GM18505 (cell line): ENCODE measurements around the gene CPT1A.

ENCODE experiments used
- ATAC-seq: cut with Tn5 transposase; IDR thresholded peaks from one replicate; pipeline ENCODE4 v1.9.1; 2021; ENCODE audit not compliant: unreplicated experiment
- POLR2A ChIP-seq: IDR thresholded peaks from 4 replicates; pipeline ENCODE4 v1.6.1; 2011; ENCODE audit warnings: borderline replicate concordance; ENCODE audit not compliant: insufficient read depth, insufficient read length; ENCODE audit errors: extremely low read depth

The CPT1A gene

GRCh38 chr11:68832476-68833181 lies 9.1 kb downstream of the CPT1A start:
- no peak for TF ChIP-seq POLR2A
- ATAC-seq: no peak

DNA sequence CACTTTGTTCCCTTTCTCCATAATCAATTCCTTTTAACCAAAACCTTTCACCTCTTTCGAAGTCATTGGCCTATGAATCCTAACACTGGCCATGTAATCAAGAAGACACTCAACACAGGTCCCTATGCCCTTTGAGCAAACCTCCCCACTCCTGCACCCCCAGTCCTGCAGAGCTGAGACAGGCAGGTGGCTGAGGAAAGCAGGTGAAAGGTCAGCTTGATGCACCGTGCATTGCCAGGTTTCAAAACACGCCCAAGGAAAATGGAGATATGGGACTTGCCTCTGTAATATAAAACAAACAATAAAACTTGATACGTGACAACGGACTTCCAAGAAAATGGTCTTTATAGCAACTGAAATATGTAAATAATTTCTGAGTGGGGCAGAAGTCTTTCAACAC lies 10.6 kb downstream of the CPT1A start:
- no peak for ATAC-seq
- no peak for TF ChIP-seq POLR2A

DNA sequence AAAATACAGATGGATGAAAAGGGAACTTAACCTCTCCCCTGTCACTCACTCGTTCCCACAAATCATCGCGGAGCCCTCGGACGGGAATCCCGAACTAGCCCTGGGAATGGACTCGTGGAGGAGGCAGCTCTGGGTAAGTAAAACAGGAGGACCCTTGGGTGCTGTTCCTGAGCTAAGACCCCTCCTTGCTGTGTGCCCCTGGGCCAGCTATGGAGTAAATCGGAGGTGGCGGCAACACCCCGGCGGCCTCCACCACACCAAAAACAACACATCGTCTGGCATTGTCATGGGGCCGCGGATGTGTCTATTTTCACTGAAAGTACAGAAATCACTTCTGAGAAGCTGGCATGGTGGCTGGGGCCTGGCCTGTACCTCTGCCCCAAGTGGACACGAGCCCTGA lies 12.1 kb downstream of the CPT1A start:
- no peak for ATAC-seq
- no peak for TF ChIP-seq POLR2A

GRCh38 chr11:68828957-68829356 lies 12.8 kb downstream of the CPT1A start:
- no peak for ATAC-seq
- no peak for TF ChIP-seq POLR2A

DNA sequence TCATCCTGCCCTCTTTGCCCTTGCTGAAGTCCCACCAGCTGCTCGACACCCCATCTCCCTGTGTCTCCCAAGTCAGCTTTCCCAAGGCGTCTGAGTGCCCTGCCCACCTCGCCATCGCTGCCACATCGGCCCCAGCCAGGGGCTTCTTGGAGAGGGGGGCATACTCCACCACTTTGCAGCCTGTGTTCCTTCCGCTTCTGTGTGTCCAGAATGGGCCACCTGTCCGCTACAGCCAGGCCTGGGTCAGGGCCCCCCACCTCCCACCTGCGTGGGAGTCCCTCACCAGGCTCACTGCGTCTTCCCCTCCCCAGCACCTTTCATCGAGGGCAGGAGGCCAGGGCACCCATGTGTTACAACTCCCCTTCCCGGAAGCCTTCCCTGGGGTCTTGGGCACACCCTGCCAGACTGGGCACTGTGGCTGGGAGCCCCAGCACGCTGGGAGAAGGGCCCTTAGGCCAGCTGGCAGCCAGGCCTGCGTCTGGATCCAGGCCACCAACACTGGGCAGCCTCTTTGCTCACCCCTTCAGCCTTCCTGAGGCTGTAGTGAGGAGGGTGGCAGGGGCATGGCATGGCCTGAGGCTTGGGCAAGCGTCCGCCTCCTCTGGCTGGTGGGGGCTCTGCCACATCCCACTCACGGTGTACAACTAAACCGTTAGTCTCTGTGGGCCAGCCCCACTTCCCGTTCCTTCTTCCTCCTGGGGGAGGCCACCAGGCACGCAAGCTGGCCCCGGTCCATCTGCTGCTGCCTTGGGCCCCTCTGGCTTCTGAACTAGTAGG lies 13.4 kb downstream of the CPT1A start:
- ATAC-seq: no peak
- TF ChIP-seq POLR2A: no peak

DNA sequence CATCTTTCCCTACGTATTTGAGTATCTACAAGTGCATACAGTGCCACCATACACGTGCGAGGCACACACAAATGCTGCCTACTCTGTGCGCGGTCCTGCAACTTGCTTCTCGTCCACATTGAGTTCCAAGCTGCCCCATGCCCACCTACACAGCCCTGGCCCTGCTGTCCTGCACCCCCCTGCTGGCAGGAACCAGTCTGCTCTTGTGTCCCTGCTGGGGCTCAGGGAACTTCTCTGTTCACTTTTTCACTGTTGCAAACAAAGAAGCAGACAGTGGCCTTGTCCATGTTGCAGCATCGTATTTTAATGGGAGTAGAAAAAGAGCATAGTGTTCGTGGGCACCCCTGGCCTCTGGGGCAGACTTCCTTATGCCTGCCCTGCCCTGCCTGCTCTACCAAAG lies 14.0 kb downstream of the CPT1A start:
- no peak for TF ChIP-seq POLR2A
- no peak for ATAC-seq

DNA sequence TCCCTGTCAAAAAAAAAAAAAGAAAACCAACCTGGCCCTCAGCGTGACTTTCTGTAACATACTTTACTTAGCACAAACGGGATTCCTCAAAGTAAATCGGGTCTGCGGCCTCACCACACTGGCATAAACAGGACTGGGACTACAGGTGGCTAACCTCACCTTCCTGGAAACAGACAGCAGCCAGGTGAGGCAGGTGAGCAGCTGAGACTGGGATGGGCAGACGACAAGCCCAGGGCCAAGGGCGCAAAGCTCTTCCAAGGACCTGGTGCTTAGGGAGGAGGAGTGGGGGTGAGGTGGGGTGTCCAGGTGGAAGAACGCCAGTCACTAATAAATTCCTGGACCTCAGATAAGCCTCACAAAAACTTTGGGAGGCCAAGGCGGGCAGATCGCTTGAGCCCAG lies 15.0 kb downstream of the CPT1A start:
- ATAC-seq: no peak
- TF ChIP-seq POLR2A: no peak

DNA sequence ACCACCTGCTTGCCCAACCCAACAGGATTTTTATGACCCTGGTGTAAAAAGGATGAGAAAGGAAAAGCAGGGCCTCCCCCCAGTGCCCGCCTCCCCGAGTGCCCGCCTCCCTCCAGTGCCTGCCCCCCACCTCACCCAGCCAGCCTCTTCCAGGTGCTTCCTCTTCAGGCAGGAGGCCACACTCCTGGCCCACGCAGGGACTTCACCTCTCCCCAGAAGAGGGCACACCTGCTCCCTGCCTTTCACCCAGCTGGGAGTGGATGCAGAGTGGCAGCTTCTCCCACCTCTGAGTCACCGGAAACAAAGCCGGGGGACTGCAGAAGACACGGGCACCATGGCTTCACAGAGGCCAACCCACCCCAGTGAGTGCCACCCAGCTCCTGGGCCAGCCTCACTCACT lies 16.1 kb downstream of the CPT1A start:
- no peak for TF ChIP-seq POLR2A
- ATAC-seq: no peak

DNA sequence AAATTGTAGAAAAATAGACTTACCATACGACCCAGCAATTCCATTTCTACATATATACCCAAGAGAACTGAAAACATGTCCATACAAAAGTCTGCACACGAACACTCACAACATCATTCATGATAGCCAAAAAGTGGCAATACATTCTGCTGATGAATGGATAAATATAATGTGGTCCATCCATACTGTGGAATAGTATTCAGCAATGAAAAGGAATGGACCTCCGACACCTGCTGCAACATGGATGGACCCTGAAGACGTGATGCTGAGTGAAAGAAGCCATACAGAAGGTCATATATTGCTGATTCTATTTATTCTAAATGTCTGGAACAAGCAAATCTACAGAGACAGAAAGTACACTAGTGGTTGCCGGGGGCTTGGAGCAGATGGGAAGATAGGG lies 19.2 kb downstream of the CPT1A start:
- no peak for TF ChIP-seq POLR2A
- ATAC-seq: no peak

DNA sequence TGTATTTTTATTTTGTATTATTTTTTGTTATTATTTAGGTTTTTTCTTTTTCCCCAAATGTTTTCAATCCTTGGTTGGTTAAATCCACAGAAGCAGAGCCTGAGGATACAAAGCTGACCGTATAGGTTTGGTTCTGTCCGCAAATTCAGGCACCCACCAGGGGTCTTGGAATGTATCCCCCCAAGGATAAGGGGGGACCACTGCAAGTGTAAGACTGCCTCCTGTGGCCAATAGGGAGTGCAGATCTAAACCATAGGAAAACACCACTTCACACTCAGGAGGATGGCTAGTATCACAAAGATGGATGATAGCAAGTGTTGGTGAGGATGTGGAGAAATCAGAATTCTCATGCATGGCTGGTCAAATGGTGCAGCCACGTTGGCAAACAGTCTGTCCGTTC lies 20.0 kb downstream of the CPT1A start:
- no peak for TF ChIP-seq POLR2A
- ATAC-seq: no peak

- no peak for ATAC-seq
Observed at GRCh38 chr11:68819362-68819761, 22.4 kb downstream of the CPT1A start.

DNA sequence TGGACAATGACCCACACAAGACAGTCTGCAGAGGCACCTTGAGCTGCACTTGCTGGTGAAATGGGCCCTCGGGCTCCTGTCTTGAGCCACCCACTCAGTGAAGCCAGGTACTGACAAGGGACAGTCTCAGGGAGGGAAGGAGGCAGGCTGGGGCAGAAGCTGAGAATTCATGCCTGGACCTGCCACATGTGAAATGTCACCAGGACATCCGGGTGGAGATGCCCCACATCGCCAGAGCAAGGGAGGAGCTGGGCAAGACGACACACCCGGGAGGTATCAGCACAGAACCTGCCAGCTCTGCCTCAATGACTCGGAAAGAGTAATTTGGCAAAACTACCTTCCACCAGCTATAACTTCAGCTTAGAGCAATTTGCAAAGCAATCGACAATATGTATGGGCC lies 23.5 kb downstream of the CPT1A start:
- TF ChIP-seq POLR2A: no peak
- ATAC-seq: no peak

More at GRCh38 chr11:68819362-68819761, 22.4 kb downstream of the CPT1A start:
- no peak for TF ChIP-seq POLR2A

DNA sequence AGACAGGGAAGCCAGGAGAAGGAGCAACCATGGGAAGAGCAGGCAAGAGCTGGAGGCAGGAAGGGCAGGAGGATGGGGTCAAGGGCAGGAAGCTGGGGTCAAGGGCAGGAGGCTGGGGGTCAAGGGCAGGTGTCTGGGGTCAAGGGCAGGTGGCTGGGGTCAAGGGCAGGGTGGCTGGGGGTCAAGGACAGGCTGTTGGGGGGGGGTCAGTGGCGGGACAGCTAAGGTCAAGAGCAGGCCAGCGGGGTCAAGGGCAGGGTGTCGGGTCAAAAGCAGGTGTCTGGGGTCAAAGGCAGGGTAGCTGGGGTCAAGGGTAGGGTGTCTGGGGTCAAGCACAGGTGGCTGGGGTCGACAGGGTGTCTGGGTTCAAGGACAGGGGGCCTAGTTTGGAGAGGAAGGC lies 24.2 kb downstream of the CPT1A start:
- no peak for ATAC-seq
- TF ChIP-seq POLR2A: no peak

GRCh38 chr11:68816917-68817419 lies 24.7 kb downstream of the CPT1A start:
- TF ChIP-seq POLR2A: no peak
- no peak for ATAC-seq
